Measurements from ENCODE around the gene RRAGC. TPM values are rescaled to one million over a fixed set of nuclear protein-coding genes. Genes with fewer than 3 reads are reported as not detected.

Gene RRAGC
- total and polyA plus RNA-seq, 2 experiments from 2014 or later: 9.3 to 12.8 TPM

DNA sequence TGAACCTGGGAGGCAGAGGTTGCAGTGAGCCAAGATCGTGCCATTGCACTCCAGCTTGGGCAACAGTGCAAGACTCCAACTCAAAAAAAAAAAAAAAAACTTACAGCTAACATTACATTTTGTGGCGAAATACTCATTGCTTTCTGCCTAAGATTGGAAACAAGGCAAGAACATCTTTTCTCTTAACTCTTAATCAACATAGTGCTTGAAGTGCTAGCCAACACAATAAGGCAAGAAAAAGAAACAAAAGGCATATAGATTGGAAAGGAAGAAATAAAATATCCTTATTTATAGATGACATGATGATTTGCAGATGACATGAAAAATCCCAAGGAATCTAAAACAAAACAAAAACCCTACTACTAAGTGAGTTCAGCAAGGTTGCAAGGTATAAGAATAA lies 46.4 kb upstream of the RRAGC start:
- no peaks in the 10 kb centered on the region for H3K4me1 Mint-ChIP-seq
- no peaks in the 10 kb centered on the region for H3K27me3 ChIP-seq (ENCODE audit: insufficient read depth)
- no peaks in the 10 kb centered on the region; the same call in 1 of the 2 replicates for H3K36me3 ChIP-seq (ENCODE audit: insufficient read depth)
- H2AFZ ChIP-seq: no peak overlapping the region
- no peak overlapping the region for H3K27ac Mint-ChIP-seq
- no peak overlapping the region for H3K4me3 Mint-ChIP-seq
- H3K9me2 ChIP-seq (ENCODE audit: insufficient read depth): no peaks in the 10 kb centered on the region
- peaks cover 11% of the 10 kb centered on the region for H3K9me3 Mint-ChIP-seq
- H3K27me3 Mint-ChIP-seq (ENCODE audit: insufficient read depth, low read depth, poor library complexity): peaks cover 4% of the 10 kb centered on the region
- ATAC-seq (no peak), DNase-seq (ENCODE audit: low spot score) (no peak)
- no peak for TF ChIP-seq EZH2 (IDR thresholded peaks at IDR 0.05; ENCODE audit: low read depth, unreplicated experiment)
- no peak for TF ChIP-seq ZNF331 (CRISPR knock-in tag; IDR thresholded peaks at IDR 0.05; ENCODE audit: low read depth)
- TF ChIP-seq POLR2AphosphoS5 (IDR thresholded peaks at IDR 0.05; ENCODE audit: low read depth): no peak
- TF ChIP-seq, protein P1, sequence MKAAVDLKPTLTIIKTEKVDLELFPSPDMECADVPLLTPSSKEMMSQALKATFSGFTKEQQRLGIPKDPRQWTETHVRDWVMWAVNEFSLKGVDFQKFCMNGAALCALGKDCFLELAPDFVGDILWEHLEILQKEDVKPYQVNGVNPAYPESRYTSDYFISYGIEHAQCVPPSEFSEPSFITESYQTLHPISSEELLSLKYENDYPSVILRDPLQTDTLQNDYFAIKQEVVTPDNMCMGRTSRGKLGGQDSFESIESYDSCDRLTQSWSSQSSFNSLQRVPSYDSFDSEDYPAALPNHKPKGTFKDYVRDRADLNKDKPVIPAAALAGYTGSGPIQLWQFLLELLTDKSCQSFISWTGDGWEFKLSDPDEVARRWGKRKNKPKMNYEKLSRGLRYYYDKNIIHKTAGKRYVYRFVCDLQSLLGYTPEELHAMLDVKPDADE (IDR thresholded peaks at IDR 0.05): no peak
- TF ChIP-seq CREB1 (CRISPR knock-in tag; IDR thresholded peaks at IDR 0.05; ENCODE audit: low read depth): no peak
- no peak overlapping the region for H3K4me2 ChIP-seq
- no peaks in the 10 kb centered on the region for H3K79me2 ChIP-seq (replicated peaks; ENCODE audit: insufficient read depth)
- no peaks in the 10 kb centered on the region for H3K4me1 ChIP-seq (ENCODE audit: insufficient read depth)
- no peak overlapping the region for H3K4me3 ChIP-seq
- no peak overlapping the region for H3K27ac ChIP-seq (ENCODE audit: low read depth)
- peaks cover 4% of the 10 kb centered on the region; the same call in 1 of the 3 replicates for H3K36me3 Mint-ChIP-seq (ENCODE audit: low read depth)
- H3F3A ChIP-seq (replicated peaks; ENCODE audit: low read depth): 0 out of 2 replicates have a peak, but pooled peaks cover under 1% of the 10 kb centered on the region
- H4K20me1 ChIP-seq (replicated peaks; ENCODE audit: insufficient read depth): no peaks in the 10 kb centered on the region

DNA sequence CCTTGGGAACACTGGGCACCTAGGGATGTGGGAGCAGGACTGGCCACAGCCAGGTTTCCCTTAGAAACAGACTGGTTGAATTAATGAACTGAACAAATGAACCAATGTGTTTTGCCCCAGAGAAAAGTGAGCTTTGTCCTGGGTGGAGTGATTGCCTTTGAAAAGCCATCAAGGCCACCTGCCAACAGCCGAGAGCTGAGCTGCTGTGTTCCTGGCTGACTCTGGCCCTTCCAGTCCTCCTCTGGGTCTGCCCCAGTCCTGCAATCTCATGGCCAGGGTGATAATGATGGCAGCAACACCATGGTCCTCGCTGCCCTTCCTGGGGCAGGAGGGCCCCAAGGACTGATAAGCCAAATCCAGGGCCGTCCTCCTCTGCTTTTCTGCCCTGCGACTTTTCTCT lies 40.0 kb upstream of the RRAGC start:
- H3K4me3 ChIP-seq: no peak overlapping the region
- peaks cover 3% of the 10 kb centered on the region for H3K27me3 Mint-ChIP-seq (ENCODE audit: insufficient read depth, low read depth, poor library complexity)
- no peaks in the 10 kb centered on the region for H3K4me1 Mint-ChIP-seq
- no peaks in the 10 kb centered on the region for H3K4me1 ChIP-seq (ENCODE audit: insufficient read depth)
- H3K79me2 ChIP-seq (replicated peaks; ENCODE audit: insufficient read depth): no peaks in the 10 kb centered on the region
- no peaks in the 10 kb centered on the region for H3K27me3 ChIP-seq (ENCODE audit: insufficient read depth)
- TF ChIP-seq, protein P2, sequence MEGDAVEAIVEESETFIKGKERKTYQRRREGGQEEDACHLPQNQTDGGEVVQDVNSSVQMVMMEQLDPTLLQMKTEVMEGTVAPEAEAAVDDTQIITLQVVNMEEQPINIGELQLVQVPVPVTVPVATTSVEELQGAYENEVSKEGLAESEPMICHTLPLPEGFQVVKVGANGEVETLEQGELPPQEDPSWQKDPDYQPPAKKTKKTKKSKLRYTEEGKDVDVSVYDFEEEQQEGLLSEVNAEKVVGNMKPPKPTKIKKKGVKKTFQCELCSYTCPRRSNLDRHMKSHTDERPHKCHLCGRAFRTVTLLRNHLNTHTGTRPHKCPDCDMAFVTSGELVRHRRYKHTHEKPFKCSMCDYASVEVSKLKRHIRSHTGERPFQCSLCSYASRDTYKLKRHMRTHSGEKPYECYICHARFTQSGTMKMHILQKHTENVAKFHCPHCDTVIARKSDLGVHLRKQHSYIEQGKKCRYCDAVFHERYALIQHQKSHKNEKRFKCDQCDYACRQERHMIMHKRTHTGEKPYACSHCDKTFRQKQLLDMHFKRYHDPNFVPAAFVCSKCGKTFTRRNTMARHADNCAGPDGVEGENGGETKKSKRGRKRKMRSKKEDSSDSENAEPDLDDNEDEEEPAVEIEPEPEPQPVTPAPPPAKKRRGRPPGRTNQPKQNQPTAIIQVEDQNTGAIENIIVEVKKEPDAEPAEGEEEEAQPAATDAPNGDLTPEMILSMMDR (conservative IDR thresholded peaks at IDR 0.05; ENCODE audit: low read depth in 2 of 2): no peak
- TF ChIP-seq EZH2phosphoT487 (IDR thresholded peaks at IDR 0.05; ENCODE audit: unreplicated experiment) (no peak), JUNB (IDR thresholded peaks at IDR 0.05; ENCODE audit: unreplicated experiment) (no peak), CREB1 (CRISPR knock-in tag; IDR thresholded peaks at IDR 0.05; ENCODE audit: low read depth) (no peak), STAT1 (IDR thresholded peaks at IDR 0.05; ENCODE audit: unreplicated experiment) (no peak), ZNF114 (CRISPR knock-in tag; IDR thresholded peaks at IDR 0.05) (no peak), ZNF331 (CRISPR knock-in tag; IDR thresholded peaks at IDR 0.05; ENCODE audit: low read depth) (no peak), POLR2AphosphoS5 (IDR thresholded peaks at IDR 0.05; ENCODE audit: low read depth) (no peak), NANOG (IDR thresholded peaks at IDR 0.05; ENCODE audit: borderline replicate concordance) (no peak)
- TF ChIP-seq, protein P3, sequence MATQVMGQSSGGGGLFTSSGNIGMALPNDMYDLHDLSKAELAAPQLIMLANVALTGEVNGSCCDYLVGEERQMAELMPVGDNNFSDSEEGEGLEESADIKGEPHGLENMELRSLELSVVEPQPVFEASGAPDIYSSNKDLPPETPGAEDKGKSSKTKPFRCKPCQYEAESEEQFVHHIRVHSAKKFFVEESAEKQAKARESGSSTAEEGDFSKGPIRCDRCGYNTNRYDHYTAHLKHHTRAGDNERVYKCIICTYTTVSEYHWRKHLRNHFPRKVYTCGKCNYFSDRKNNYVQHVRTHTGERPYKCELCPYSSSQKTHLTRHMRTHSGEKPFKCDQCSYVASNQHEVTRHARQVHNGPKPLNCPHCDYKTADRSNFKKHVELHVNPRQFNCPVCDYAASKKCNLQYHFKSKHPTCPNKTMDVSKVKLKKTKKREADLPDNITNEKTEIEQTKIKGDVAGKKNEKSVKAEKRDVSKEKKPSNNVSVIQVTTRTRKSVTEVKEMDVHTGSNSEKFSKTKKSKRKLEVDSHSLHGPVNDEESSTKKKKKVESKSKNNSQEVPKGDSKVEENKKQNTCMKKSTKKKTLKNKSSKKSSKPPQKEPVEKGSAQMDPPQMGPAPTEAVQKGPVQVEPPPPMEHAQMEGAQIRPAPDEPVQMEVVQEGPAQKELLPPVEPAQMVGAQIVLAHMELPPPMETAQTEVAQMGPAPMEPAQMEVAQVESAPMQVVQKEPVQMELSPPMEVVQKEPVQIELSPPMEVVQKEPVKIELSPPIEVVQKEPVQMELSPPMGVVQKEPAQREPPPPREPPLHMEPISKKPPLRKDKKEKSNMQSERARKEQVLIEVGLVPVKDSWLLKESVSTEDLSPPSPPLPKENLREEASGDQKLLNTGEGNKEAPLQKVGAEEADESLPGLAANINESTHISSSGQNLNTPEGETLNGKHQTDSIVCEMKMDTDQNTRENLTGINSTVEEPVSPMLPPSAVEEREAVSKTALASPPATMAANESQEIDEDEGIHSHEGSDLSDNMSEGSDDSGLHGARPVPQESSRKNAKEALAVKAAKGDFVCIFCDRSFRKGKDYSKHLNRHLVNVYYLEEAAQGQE (IDR thresholded peaks at IDR 0.05; ENCODE audit: unreplicated experiment): no peak
- TF ChIP-seq, protein P1 (IDR thresholded peaks at IDR 0.05): no peak
- DNase-seq (ENCODE audit: low spot score): no peak
- H3K27ac ChIP-seq (ENCODE audit: low read depth): no peak overlapping the region
- H3K4me2 ChIP-seq: no peak overlapping the region
- no peak for ATAC-seq
- no peaks in the 10 kb centered on the region for H3F3A ChIP-seq (replicated peaks; ENCODE audit: low read depth)
- no peaks in the 10 kb centered on the region for H3K9me3 Mint-ChIP-seq
- no peaks in the 10 kb centered on the region for H3K36me3 Mint-ChIP-seq (ENCODE audit: low read depth)
- no peaks in the 10 kb centered on the region for H4K20me1 ChIP-seq (replicated peaks; ENCODE audit: insufficient read depth)
- no peak overlapping the region for H3K4me3 Mint-ChIP-seq
- no peaks in the 10 kb centered on the region for H3K9me2 ChIP-seq (ENCODE audit: insufficient read depth)
- H2AFZ ChIP-seq: no peak overlapping the region
- no peak overlapping the region for H3K27ac Mint-ChIP-seq
- H3K36me3 ChIP-seq (ENCODE audit: insufficient read depth): no peaks in the 10 kb centered on the region
